HTR-8/SVneo (cell line): ENCODE data around the gene PRR13.
A peak's percentile ranks its signal among the peaks of the same experiment; 100 is the strongest.

Source experiments
- DNase-seq: peaks from one replicate; pipeline ENCODE4 v3.0.0; 2011; ENCODE audit warnings: low spot score, mixed read lengths; ENCODE audit not compliant: insufficient read length
- FAIRE-seq: peaks from 2 replicates; lab custom pipeline; 2011; peaks lifted over from hg19 to GRCh38; lab: Jason Lieb, UNC

PRR13 gene

DNA sequence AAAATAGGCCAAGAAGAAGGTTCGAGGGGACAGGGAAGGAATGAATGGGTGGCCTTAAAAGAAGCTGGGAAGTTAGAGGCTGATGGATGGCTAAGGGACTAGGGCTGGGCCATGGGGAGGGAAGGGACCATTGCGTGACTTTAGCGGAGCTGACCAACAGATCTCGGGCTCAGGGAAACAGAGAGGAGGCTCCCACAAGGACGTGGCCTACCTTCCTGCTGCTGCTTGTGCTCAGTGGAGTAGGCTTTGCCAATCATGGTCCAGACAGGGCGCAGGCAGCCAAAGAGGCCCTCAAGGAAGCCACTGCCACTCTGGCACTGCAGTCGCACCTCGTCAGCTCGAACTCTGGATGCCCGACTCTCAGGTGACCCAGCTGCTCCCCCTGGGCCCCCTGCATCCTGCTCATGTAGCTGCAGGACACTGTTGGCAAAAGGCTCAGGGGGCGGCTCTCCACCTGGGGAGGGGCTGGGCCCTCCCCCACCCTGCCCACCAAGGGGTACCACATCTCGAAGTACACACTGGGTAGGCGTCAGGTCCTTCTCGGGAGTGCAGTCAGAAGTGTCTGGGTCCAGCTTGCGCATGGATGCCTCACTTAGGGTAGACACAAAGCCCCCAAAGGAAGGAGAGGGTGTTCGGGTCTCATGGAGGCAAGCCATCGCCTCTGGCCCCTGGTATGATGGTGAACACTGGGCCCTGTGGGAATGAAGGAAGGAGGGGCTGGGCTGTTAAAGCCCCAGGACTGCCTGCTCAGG is 45.4 kb downstream of the PRR13 start:
- FAIRE-seq (no peak), DNase-seq (no peak)

DNA sequence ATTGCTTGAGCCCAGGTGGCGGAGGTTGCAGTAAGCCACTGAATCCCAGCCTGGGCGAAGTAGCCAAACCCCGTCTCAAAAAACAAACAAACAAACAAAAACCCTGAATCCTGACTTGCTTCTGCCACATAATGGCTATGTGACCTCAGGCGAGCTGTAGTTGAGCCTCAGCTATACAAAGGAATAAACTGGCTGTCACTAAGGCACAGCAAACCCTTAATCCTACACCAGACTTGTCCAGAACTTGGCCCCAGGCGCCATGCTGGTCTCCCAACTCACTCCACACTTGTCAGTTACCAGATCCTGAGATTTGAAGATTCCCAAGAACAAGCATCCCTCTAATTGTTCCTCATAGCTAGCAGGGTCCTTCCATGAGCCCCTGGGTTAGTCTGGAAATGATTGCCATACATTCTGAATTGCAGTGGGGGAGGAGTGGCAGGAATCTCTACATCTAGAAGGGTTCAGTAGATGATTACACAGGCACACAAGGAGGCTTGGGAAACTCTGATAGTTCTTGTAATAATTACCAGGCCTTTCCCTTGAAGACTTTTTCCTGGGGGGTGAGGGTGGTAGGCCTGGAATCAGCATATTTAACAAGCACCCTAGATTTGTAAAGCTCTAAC is 47.8 kb downstream of the PRR13 start:
- DNase-seq (no peak), FAIRE-seq (no peak)

DNA sequence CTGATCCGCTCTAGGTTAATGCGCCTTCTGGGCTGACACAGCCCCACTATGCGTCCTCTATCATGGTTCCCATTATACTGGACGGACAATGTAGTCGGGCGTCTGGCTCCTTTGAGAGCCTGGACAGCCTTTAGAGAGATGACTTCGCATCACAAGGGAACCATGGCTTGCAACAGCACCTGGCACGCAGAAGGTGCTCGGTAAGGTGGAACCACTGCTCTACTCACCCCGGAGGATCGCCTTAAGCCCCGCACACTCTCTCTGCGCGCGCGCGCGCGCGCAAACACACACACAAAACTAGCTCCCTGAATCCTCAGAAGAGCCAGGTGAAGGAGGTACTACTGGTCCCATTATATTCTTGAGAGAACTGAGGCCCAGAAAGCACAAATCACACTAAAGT is 50.7 kb downstream of the PRR13 start:
- DNase-seq, result no peak

DNA sequence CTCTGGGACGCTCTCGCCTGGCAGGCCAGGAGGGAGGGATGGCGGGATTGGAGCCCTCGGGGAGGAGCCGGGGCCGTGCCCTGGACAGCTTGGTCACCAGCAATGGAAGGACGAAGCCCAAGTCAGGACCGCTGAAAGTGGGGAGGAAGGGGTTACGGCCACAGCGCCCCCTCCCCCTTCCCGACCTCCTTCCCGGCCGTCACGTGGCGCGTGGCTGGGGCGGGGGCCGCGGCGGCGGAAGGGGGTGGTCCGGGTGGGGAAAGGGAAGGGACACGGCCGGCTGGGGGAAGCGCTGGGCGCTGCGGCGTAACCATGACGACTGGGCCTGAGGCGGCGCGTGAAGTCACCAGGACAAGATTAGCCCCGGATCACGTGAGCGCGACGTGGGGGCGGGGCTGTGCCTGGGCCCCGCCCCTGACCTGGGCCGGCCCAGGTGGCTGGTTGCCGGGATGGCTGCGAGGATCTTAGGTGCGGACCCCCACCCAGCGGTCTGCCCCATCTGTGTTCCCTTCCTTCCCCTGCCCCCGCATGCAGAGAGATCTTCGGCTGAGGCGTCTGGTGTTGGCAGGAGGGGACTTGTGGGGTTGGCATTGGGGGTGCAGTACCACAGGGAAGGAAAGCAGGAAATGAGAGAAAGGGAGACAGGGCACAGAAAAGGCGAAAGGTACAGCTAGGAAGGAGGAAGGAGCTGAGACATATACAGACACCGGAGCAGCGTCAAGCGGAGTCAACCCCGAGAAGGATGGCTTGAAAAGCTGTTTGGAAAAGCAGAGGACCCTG is 51.5 kb downstream of the PRR13 start:
- FAIRE-seq (peak; percentile 85), DNase-seq (peak; percentile 91)

More for the DNA sequence above, 50.7 kb downstream of the PRR13 start:
- no peak for FAIRE-seq

DNA sequence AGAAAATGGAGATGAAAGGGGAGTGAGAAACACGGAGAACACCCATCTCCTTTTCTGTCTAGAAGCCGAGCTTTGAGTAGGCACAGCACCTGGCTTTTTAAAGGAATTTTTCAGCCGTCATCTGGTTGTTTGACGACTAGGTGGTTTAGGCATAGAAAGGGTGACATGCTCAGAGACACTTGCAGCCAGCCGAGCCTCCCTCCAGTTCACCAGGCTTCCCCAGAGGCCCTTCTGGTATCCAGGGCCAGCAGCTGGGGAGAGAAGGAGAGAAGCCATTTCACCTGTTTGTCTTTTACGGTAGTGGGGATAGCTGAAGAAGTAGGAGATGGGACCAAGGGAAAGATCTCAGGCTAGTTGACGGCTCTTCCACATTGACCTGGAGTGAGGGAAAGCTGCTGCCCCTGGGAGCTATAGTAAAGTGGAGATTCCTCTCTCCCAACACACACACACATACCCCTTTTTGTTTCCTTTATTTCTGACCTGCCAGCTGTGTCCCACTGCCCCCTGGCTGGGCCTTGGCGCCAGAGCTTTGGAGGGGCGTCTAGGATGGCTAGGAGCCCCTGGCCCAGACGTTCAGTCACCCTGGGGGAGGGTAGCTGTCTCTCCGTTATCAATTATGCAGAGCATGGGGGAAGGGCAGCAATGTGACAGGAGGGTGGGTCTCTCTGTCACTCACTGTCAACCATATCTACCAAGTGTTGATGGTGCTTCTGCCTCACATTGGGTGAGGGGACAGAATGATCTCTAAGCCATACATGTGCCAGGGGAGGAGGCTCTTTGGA is 52.3 kb downstream of the PRR13 start:
- DNase-seq (no peak), FAIRE-seq (no peak)
